Uterus (tissue), 2 donors: Measurements from ENCODE around the gene MSANTD1.

Experiments
- CTCF ChIP-seq, 4 experiments: fragments of 200-600 bp in 2 of 4; fragments of 450-650 bp in 2 of 4; sonication (generic) in 2 of 4; IDR thresholded peaks; one replicate each; pipeline ENCODE4 v1.5.1; 2016 to 2019; ENCODE audit warnings: antibody characterized with exemption in 4 of 4, mild to moderate bottlenecking in 2 of 4, moderate library complexity in 1 of 4
- POLR2A ChIP-seq, 2 donors: fragments of 450-650 bp; IDR thresholded peaks; one replicate each; pipeline ENCODE4 v1.6.1; 2016; ENCODE audit warnings: antibody characterized with exemption in 2 of 2, mild to moderate bottlenecking in 1 of 2, moderate library complexity in 1 of 2

- TF ChIP-seq POLR2A (IDR thresholded peaks at IDR 0.05): no peak
- no peak for TF ChIP-seq CTCF (IDR thresholded peaks at IDR 0.05)
Observed at GRCh38 chr4:3299122-3299975, 50.4 kb downstream of the MSANTD1 start.
